GM12891 (cell line): ENCODE data around the gene GPR39.

Experiments used
- DNase-seq: peaks from one replicate; pipeline ENCODE4 v3.0.0; 2011; ENCODE audit warnings: low spot score; ENCODE audit not compliant: insufficient read length
- FAIRE-seq: peaks from 2 replicates; lab custom pipeline; 2011; peaks lifted over from hg19 to GRCh38; lab: Jason Lieb, UNC
- PAX5 ChIP-seq: IDR thresholded peaks from 2 replicates; pipeline ENCODE4 v1.6.1; 2011; ENCODE audit warnings: low read length, moderate library complexity, mild to moderate bottlenecking; ENCODE audit not compliant: insufficient read depth, severe bottlenecking
- POLR2A ChIP-seq: IDR thresholded peaks from 2 replicates; pipeline ENCODE4 v1.6.1; 2011; ENCODE audit warnings: low read depth, low read length, control low read depth
- POLR2AphosphoS5 ChIP-seq: IDR thresholded peaks from 2 replicates; pipeline ENCODE4 v1.6.1; 2011; ENCODE audit warnings: low read depth, low read length, control low read depth
- POU2F2 ChIP-seq: IDR thresholded peaks from 2 replicates; pipeline ENCODE4 v1.6.1; 2011; ENCODE audit warnings: low read depth, mild to moderate bottlenecking, control low read depth, low read length, moderate library complexity
- SPI1 ChIP-seq: IDR thresholded peaks from 2 replicates; pipeline ENCODE4 v1.6.1; 2011; ENCODE audit warnings: low read depth, low read length, control low read depth
- TAF1 ChIP-seq: IDR thresholded peaks from 2 replicates; pipeline ENCODE4 v1.6.1; 2011; ENCODE audit warnings: low read depth, low read length, control low read depth

The GPR39 gene

GRCh38 chr2:132540166-132540565 lies 123.6 kb downstream of the GPR39 start:
- TF ChIP-seq PAX5 = no peak
- no peak for TF ChIP-seq POLR2AphosphoS5
- no peak for TF ChIP-seq SPI1
- TF ChIP-seq POLR2A = no peak
- TF ChIP-seq TAF1 = no peak
- TF ChIP-seq POU2F2 = no peak
- no peak for FAIRE-seq

GRCh38 chr2:132542953-132543569 lies 126.5 kb downstream of the GPR39 start:
- DNase-seq (no peak), FAIRE-seq (no peak)
- no peak for TF ChIP-seq POLR2A
- no peak for TF ChIP-seq PAX5
- TF ChIP-seq SPI1 = no peak
- no peak for TF ChIP-seq POU2F2
- no peak for TF ChIP-seq TAF1
- no peak for TF ChIP-seq POLR2AphosphoS5

More at GRCh38 chr2:132540166-132540565, 123.6 kb downstream of the GPR39 start:
- no peak for DNase-seq

- no peak for TF ChIP-seq POU2F2
- DNase-seq = no peak
- no peak for FAIRE-seq
Measured at GRCh38 chr2:132544006-132544630, 127.5 kb downstream of the GPR39 start.

- no peak for TF ChIP-seq POLR2A
- TF ChIP-seq TAF1 = no peak
- no peak for TF ChIP-seq POU2F2
- DNase-seq (peak; percentile 34), FAIRE-seq (peak; percentile 76)
Measured at GRCh38 chr2:132547090-132547687, 130.6 kb downstream of the GPR39 start.

- DNase-seq = no peak
- FAIRE-seq = no peak
- no peak for TF ChIP-seq SPI1
- no peak for TF ChIP-seq TAF1
- TF ChIP-seq POLR2A = no peak
- TF ChIP-seq POLR2AphosphoS5 = no peak
- no peak for TF ChIP-seq POU2F2
- no peak for TF ChIP-seq PAX5
Measured at GRCh38 chr2:132549935-132550670, 133.5 kb downstream of the GPR39 start.

GRCh38 chr2:132550946-132551345 lies 134.3 kb downstream of the GPR39 start:
- no peak for DNase-seq
- TF ChIP-seq POLR2AphosphoS5 (no peak), PAX5 (no peak), POU2F2 (no peak), POLR2A (no peak), SPI1 (no peak), TAF1 (no peak)
- FAIRE-seq = no peak

GRCh38 chr2:132557694-132558093 lies 141.1 kb downstream of the GPR39 start:
- DNase-seq (no peak), FAIRE-seq (no peak)
- TF ChIP-seq POU2F2 (no peak), TAF1 (no peak), POLR2A (no peak), POLR2AphosphoS5 (no peak), SPI1 (no peak), PAX5 (no peak)

GRCh38 chr2:132559326-132559725 lies 142.7 kb downstream of the GPR39 start:
- DNase-seq (no peak), FAIRE-seq (no peak)
- no peak for TF ChIP-seq SPI1
- TF ChIP-seq POLR2AphosphoS5 = no peak
- no peak for TF ChIP-seq PAX5
- TF ChIP-seq POLR2A = no peak
- no peak for TF ChIP-seq POU2F2
- no peak for TF ChIP-seq TAF1

GRCh38 chr2:132559921-132560320 lies 143.3 kb downstream of the GPR39 start:
- TF ChIP-seq TAF1 (no peak), POLR2A (no peak), PAX5 (no peak), SPI1 (no peak), POLR2AphosphoS5 (no peak), POU2F2 (no peak)
- DNase-seq (no peak), FAIRE-seq (no peak)

GRCh38 chr2:132560562-132560961 lies 144.0 kb downstream of the GPR39 start:
- FAIRE-seq (no peak), DNase-seq (no peak)
- TF ChIP-seq SPI1 (no peak), PAX5 (no peak), TAF1 (no peak), POLR2A (no peak), POLR2AphosphoS5 (no peak), POU2F2 (no peak)
